ENCODE results near the gene SNTG2.

GRCh38 chr2:1398191-1398590 is 447.5 kb downstream of the SNTG2 start:
- TF ChIP-seq POLR2A (IDR thresholded peaks at IDR 0.05) (no peak), CTCF (IDR thresholded peaks at IDR 0.05 in 8 of 11, conservative IDR thresholded peaks at IDR 0.05 in 3 of 11) (no peak)

All from spleen (tissue), 7 donors.